T1000 (cell line): ENCODE measurements around the gene TMTC4.
"Not testable (repeated sequence)": the region's sequence is repeated elsewhere in the genome, so short reads cannot be mapped to it uniquely, and the experiment has no call there.

Experiments
- DNase-seq: peaks from one replicate; lab custom pipeline; 2025; ENCODE audit warnings: mixed read lengths; lab: John Stamatoyannopoulos, UW

Gene TMTC4

DNA sequence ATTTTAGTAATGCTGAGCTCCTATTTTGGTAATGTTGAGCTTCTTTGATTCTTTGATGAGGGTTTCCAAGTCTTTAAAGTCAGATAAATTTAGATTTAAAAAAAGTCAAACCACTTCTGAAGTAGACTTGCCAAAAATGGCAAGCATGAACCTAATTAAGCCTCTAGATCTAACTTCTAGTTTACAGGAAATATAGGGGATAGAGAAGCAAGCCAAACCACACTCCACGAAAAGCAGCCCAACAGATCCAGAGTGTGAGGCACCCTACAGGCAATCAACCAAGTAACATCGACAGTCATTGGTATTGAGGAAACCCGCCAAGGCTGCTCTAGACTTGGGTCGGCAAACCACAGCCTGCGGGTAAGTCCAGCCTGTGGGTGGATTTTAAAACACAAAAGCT is 89.7 kb downstream of the TMTC4 start:
- DNase-seq = no peak

DNA sequence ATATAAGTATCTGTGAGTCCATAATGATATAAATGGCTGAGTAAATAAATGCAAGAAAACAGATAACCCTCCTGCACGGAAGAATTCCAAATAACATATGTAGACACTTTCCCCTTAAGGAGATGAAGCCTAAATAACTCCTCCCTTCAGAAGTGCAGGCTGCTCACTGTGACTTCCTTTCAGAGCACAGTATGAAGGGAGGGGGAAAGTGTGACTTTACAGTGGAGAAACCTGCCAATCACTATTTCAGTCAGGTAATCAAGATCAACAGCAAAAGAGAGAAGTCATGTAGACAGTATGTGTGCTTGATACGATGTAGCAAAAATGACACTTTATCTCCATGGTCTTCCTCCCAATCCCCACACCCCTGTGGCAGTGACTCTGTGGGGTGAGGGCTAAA is 93.1 kb downstream of the TMTC4 start:
- DNase-seq = no peak

DNA sequence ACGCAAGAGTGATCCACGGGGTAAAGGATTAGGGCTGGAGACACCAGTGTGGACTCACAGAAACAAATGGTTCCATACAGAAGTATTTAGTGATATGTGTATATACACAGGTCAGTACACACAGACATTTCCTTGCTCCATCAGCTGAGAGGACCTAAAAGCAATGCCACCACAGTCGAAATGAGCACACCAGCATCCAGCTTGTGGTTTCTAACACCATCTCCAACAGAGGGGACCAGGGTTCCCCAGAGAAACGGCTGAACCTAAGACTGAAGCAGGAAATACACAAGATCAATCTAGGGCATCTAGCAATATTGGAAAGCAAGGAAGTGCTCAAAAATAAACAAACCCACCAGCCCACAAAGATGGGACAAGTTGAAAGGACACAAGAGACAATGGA is 93.6 kb downstream of the TMTC4 start:
- no peak for DNase-seq

DNA sequence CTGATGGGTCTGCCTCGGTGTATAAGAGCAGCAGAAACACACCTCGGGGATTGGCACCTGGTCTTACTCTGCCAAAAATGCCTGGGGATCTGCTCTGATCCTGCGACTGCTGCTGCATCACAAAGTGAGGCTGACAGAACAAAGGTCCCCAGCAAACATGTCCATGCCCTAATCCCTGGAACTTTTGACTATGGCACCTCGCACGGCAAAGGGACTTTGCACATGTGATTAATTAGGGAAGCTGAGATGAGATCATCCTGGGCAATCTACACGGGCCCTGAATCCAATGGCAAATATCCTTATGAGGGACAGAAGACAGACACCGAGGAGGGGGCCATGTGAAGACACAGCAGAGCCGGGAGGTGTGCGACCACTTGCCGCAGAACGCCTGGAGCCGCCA is 94.5 kb downstream of the TMTC4 start:
- DNase-seq = no peak

DNA sequence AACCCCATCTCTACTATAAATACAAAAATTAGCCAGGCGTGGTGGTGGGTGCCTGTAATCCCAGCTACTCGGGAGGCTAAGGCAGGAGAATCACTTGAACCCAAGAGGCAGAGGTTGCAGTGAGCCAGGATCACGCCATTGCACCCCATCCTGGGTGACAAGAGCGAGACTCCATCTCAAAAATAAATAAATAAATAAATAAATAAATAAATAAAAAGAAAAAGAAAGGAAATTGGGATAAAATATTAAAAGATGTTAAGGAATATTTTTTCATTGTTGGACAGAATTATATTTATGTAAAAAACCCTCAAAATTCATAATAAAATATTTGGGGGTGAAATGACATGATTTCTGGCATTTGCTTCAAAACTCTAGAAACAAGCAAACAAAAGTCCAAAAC is 97.4 kb downstream of the TMTC4 start:
- not testable (repeated sequence) for DNase-seq

DNA sequence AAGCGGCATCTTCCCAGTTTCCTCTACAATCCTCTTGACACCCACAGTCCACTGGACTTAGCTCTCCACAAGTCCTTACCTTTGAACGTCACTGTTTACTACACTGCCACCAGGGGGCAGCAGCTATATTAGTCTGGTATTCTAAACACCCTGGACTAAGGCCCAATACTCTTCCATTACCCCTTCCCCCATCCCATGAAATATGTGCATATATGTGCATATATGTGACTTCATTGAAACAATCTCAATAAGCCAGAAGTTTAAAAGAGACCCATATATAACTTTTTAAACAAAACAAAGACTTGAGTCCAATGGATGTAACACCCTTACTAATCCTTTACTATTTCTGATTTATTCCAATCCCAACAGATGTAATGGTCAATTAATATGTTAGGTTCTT is 101.5 kb downstream of the TMTC4 start:
- DNase-seq = no peak

DNA sequence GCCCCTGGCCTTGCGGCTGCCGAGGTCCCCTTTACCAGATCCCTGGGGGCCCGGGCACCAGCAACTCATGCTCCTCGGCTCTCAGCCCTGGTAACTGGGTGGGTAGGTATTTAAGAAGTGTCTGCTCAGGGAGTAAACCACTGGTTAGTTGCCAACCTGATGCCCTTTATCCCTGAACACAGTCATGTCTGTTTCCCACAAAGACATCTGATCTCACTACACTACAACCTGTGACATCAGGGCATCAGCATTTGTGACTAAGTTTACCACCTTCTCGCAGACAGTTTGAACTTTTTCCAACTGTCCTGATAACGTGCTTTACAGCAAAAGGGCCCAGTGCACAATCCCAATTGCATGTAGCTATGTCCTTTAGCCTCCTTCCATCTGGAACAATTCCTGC is 108.1 kb downstream of the TMTC4 start:
- DNase-seq = no peak

DNA sequence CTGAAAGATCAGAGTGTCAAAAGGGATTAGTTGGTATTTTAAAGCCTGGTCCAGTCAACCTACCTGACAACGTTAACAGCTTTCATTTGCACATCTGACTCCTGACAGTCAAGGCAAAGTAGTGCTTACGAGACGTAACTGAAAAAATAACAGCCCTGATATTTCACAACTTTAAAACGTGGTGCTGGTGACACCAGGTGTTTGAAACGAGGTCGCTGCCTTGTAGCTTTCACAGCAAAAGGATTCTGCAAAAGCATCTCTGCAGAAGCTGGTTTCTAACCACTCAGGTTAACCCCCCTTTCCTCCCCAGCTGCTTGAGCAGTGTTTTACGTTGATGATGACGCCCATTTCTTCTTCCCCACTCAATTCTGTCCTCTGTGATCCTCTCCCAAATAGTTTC is 109.3 kb downstream of the TMTC4 start:
- no peak for DNase-seq

DNA sequence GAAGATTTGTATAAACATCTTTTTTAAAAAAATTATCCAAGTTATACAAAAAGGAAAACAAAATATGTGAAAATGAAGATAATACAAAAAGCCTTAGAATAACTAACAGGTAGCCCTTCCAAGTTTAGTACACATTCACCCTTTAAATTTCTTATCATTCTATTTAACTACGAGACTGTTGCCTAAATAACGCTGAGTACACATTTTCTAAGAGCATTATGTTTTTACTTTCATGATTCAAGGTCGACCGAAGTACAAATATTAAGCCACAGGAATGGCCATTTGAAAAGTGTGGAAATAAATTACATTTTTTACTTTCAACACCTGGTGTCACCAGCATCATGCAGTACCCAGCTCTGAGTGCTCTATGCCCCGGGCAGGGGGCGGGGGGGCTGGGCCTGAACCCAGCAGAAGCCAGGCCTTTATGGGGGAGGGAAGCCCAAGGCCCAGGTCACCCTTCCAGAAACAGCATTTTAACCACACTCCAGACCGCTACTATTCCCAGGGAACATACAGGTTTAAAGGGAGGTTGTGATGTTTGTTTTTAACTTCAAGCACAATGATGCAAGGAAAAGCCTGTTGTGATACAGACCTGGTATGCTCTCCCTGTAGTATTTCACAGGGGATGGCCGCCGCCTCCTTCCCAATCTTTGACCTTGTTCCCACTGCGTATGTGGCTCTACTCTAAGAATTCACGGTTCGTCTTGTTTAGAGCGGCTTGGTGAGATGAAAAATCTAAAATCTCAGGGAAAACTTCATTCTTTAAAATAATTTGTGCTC is 110.0 kb downstream of the TMTC4 start:
- DNase-seq = no peak

DNA sequence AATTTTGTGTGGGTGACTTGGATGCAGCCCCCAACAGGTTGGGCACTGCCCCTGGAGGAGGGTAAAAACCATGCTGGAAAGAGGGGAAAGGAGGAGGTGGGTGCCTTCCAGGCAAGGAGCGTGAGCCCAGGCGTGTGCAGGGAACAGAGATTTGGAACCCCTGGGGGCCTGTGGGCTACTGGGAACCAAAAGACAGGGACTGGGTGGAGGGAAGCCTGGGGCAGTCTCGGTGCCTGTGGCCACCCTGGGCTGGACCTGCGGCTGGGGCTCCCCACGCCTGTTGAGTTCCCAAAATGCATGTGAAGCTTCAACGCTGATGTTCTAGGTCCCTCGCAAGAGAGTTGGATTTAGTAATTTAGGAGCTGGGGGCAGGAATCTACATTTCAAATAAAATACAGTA is 110.8 kb downstream of the TMTC4 start:
- DNase-seq = no peak

DNA sequence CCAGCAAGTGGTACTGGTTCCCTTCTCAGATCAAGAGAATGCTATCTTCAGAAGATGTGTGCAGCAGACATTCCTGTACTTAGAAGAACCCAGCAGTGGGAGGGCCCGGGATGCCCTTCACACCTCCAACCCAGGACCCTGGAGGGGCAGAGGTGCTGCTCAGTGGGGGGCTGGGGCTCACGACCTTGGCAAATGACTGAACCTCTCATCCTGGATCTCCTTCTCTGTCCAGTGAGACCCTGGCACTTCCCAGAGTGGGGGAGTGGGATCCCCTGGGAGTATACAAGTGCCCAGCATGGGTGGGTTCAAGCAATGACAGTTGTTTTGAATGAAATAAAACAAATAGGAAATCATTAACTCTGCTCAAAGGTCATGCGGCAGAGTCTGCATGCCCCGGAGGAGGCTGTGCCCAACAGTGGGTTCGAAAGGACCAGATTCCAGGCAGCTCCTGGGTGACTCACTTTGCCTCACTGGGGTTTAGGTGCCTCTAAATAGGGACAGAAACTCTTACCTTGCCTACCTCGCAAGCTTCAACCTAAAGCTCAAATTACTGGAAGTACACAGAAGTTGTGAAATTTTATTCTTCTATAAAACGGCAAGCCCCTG is 112.9 kb downstream of the TMTC4 start:
- DNase-seq = no peak

DNA sequence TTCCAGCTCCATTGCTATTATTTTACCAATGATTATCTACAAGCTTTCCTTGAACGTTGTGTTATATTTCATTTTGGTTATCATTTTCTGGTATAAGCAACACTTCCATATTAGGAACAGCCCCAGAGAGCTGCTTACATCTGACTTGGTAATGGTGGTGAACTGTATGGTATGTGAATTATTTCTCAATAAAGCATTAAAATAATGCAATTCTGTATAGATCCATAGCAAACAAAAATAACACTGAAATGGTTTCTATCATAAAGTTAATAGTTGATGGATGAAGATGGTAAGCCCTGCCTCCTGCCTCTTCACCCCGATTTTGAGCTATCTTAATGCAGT is 113.5 kb downstream of the TMTC4 start:
- DNase-seq = no peak

DNA sequence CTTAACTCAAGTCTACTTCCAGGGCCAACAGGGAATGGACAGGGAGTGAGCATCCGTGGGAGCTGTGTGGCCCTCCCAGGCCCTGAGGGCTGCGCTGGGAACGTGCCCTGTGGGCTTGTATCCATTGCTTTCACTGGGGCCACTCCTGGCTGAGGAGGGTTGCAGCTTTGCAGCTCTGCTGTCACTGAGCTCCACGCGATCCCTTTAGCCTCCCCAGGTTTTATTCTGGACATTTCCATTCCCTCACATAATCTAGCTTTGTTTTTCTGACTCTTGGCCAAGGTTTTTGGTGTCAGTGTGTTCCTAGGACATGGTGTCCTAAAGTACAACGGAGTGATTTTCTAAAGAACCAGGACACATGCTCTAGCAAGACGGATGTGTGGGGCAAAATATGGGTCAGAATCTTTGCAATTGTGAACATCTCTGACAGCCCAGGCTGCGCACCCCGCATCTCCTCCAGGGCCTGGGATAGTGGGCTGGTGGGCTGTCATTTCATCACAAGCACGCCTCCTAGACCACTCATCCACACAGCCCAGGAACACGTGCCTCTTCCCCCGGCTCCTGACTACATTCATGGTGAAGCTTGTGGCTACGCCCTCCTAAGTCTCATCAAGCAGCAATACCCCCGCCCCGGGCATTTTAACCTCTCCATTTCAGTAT is 114.0 kb downstream of the TMTC4 start:
- DNase-seq = no peak

DNA sequence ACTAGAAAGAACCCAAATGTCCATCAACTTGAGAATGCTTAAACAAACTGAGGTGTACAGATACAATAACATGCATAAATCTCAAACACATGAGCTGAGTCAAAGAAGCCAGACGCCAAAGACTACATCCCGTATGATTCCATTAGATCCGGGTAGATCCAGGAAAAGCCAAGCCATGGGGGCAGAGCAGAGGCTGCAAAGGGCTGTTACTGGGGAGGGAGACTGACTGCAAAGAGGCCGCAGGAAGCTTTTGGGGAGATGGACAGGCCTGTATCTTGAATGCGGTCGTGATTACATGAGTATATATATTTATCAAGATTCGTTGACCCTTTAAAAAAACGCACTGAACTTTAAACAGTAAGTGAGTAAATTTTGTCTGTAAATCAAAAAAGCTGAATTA is 114.7 kb downstream of the TMTC4 start:
- no peak for DNase-seq
